ENCODE results near the gene NCAPH2.

The NCAPH2 gene

GRCh38 chr22:50563413-50564160 lies 55.6 kb downstream of the NCAPH2 start:
- TF ChIP-seq, protein P1, sequence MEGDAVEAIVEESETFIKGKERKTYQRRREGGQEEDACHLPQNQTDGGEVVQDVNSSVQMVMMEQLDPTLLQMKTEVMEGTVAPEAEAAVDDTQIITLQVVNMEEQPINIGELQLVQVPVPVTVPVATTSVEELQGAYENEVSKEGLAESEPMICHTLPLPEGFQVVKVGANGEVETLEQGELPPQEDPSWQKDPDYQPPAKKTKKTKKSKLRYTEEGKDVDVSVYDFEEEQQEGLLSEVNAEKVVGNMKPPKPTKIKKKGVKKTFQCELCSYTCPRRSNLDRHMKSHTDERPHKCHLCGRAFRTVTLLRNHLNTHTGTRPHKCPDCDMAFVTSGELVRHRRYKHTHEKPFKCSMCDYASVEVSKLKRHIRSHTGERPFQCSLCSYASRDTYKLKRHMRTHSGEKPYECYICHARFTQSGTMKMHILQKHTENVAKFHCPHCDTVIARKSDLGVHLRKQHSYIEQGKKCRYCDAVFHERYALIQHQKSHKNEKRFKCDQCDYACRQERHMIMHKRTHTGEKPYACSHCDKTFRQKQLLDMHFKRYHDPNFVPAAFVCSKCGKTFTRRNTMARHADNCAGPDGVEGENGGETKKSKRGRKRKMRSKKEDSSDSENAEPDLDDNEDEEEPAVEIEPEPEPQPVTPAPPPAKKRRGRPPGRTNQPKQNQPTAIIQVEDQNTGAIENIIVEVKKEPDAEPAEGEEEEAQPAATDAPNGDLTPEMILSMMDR (IDR thresholded peaks at IDR 0.05; ENCODE audit: low read depth, low read length) = no peak
- no peak for TF ChIP-seq EZH2phosphoT487 (IDR thresholded peaks at IDR 0.05; ENCODE audit: low read depth)
- H3K27me3 ChIP-seq (ENCODE audit: low read depth, low read length) = no peaks in the 10 kb centered on the region
- H3K27ac ChIP-seq (ENCODE audit: low read length) = no peak overlapping the region
- H3K79me2 ChIP-seq (ENCODE audit: low read length) = no peaks in the 10 kb centered on the region
- no peak overlapping the region for H2AFZ ChIP-seq (ENCODE audit: low read depth, low read length)
- no peaks in the 10 kb centered on the region for H3K9me3 ChIP-seq (ENCODE audit: insufficient read depth, low read length)
- H3K4me2 ChIP-seq (ENCODE audit: low read length) = peak overlapping the region; percentile 79
- H3K4me1 ChIP-seq (ENCODE audit: low read length) = no peaks in the 10 kb centered on the region
- peak overlapping the region; percentile 61 for H3K9ac ChIP-seq (ENCODE audit: low read length)
- H3K4me3 ChIP-seq (ENCODE audit: low read length) = peak overlapping the region; percentile 87
- no peaks in the 10 kb centered on the region for H4K20me1 ChIP-seq (ENCODE audit: insufficient read depth, low read length)
- H3K36me3 ChIP-seq (replicated peaks; ENCODE audit: low read depth, low read length) = peaks cover 2% of the 10 kb centered on the region

DNA sequence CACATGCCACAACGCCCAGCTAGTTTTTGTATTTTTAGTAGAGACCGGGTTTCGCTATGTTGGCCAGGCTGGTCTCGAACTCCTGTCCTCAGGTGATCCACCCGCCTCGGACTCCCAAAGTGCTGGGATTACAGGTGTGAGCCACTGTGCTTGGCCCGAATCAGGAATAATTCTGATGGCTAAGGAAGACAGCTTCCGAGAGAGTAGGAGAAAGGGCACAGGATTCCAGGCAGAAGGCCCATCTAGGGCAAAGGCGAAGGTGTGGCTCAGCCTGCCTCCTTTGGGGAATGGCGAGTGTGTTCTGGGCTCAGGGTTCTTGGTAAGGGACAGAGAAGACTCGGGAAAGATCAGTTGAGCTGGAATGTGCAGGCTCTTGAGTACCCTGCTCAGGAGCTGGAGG lies 56.3 kb downstream of the NCAPH2 start:
- H3K27me3 ChIP-seq (ENCODE audit: low read depth, low read length) = no peaks in the 10 kb centered on the region
- no peak overlapping the region for H3K27ac ChIP-seq (ENCODE audit: low read length)
- no peaks in the 10 kb centered on the region for H3K9me3 ChIP-seq (ENCODE audit: insufficient read depth, low read length)
- peaks cover 2% of the 10 kb centered on the region for H3K36me3 ChIP-seq (replicated peaks; ENCODE audit: low read depth, low read length)
- no peaks in the 10 kb centered on the region for H4K20me1 ChIP-seq (ENCODE audit: insufficient read depth, low read length)
- H3K9ac ChIP-seq (ENCODE audit: low read length) = no peak overlapping the region
- H3K4me1 ChIP-seq (ENCODE audit: low read length) = no peaks in the 10 kb centered on the region
- TF ChIP-seq, protein P1 (IDR thresholded peaks at IDR 0.05; ENCODE audit: low read depth, low read length) = no peak
- no peak for TF ChIP-seq EZH2phosphoT487 (IDR thresholded peaks at IDR 0.05; ENCODE audit: low read depth)
- H3K79me2 ChIP-seq (ENCODE audit: low read length) = no peaks in the 10 kb centered on the region
- no peak overlapping the region for H2AFZ ChIP-seq (ENCODE audit: low read depth, low read length)
- no peak overlapping the region for H3K4me2 ChIP-seq (ENCODE audit: low read length)
- no peak overlapping the region for H3K4me3 ChIP-seq (ENCODE audit: low read length)

DNA sequence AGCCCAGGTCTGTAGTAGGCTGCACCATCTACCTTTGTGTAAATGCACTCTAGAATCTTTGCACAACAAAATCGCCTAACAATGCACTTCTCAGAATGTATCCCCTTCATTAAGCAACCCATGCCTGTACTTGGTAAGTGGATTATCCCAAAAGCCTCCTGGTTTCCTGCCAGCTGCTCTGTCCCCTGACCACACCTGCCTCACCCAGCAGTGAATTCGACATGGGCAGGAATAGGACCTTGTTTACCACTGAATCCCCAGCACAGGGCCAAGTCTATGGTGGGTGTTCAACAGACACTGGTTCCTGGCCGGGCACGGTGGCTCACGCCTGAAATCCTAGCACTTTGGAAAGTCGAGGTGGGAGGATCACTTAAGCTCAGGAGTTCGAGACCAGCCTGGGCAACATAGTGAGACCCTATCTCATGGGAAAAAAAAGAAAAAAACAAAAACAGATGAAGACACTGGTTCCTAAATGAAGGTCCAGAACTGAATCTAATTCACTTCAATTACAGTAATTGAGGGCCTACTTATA lies 59.8 kb downstream of the NCAPH2 start:
- no peak overlapping the region for H3K4me2 ChIP-seq (ENCODE audit: low read length)
- no peak overlapping the region for H2AFZ ChIP-seq (ENCODE audit: low read depth, low read length)
- TF ChIP-seq, protein P1 (IDR thresholded peaks at IDR 0.05; ENCODE audit: low read depth, low read length) = no peak
- no peak for TF ChIP-seq EZH2phosphoT487 (IDR thresholded peaks at IDR 0.05; ENCODE audit: low read depth)
- H3K9ac ChIP-seq (ENCODE audit: low read length) = no peak overlapping the region
- no peaks in the 10 kb centered on the region for H3K79me2 ChIP-seq (ENCODE audit: low read length)
- no peak overlapping the region for H3K27ac ChIP-seq (ENCODE audit: low read length)
- H3K36me3 ChIP-seq (replicated peaks; ENCODE audit: low read depth, low read length) = peaks cover 6% of the 10 kb centered on the region
- no peaks in the 10 kb centered on the region for H3K9me3 ChIP-seq (ENCODE audit: insufficient read depth, low read length)
- no peaks in the 10 kb centered on the region for H3K4me1 ChIP-seq (ENCODE audit: low read length)
- H3K27me3 ChIP-seq (ENCODE audit: low read depth, low read length) = no peaks in the 10 kb centered on the region
- H3K4me3 ChIP-seq (ENCODE audit: low read length) = no peak overlapping the region
- H4K20me1 ChIP-seq (ENCODE audit: insufficient read depth, low read length) = no peaks in the 10 kb centered on the region

- no peak for TF ChIP-seq EZH2phosphoT487 (IDR thresholded peaks at IDR 0.05; ENCODE audit: low read depth)
- TF ChIP-seq, protein P1 (IDR thresholded peaks at IDR 0.05; ENCODE audit: low read depth, low read length) = no peak
- Histone ChIP-seq H3K9me3 (ENCODE audit: insufficient read depth, low read length) (no peaks in the 10 kb centered on the region), H3K4me1 (ENCODE audit: low read length) (no peaks in the 10 kb centered on the region), H3K27ac (ENCODE audit: low read length) (no peak overlapping the region), H2AFZ (ENCODE audit: low read depth, low read length) (no peak overlapping the region), H3K4me2 (ENCODE audit: low read length) (no peak overlapping the region), H3K9ac (ENCODE audit: low read length) (no peak overlapping the region), H3K79me2 (ENCODE audit: low read length) (no peaks in the 10 kb centered on the region), H3K27me3 (ENCODE audit: low read depth, low read length) (no peaks in the 10 kb centered on the region), H4K20me1 (ENCODE audit: insufficient read depth, low read length) (no peaks in the 10 kb centered on the region), H3K36me3 (replicated peaks; ENCODE audit: low read depth, low read length) (peaks cover 6% of the 10 kb centered on the region), H3K4me3 (ENCODE audit: low read length) (no peak overlapping the region)
These were observed 60.6 kb downstream of the NCAPH2 start for GRCh38 chr22:50568626-50569025.
